Endometrial microvascular endothelial cells (primary cell): Measurements from ENCODE around the gene ABAT. TPM values are rescaled to one million over a fixed set of nuclear protein-coding genes. Genes with fewer than 3 reads are reported as not detected.

Experiments
- in situ Hi-C: cut with HindIII; loops from 2 replicates; pipeline ENCODE4 v1.10.0; 2017; ENCODE audit warnings: low sequenced_read_pairs, low pct_unique_long_range_greater_than_20kb; ENCODE audit errors: inconsistent ontology term
- total RNA-seq: library from RNA; depleted of rRNA; stranded (reverse); fragments of >200 nt; gene quantifications from one replicate; pipeline ENCODE4 v1.2.3, GENCODE V29; 2015; ENCODE audit errors: inconsistent ontology term

The ABAT gene
- total RNA-seq, 1 donor from 2014 or later = 0.56 TPM

- in situ Hi-C loops = no loop called here
Observed at GRCh38 chr16:8712589-8713361, 38.4 kb downstream of the ABAT start.

DNA sequence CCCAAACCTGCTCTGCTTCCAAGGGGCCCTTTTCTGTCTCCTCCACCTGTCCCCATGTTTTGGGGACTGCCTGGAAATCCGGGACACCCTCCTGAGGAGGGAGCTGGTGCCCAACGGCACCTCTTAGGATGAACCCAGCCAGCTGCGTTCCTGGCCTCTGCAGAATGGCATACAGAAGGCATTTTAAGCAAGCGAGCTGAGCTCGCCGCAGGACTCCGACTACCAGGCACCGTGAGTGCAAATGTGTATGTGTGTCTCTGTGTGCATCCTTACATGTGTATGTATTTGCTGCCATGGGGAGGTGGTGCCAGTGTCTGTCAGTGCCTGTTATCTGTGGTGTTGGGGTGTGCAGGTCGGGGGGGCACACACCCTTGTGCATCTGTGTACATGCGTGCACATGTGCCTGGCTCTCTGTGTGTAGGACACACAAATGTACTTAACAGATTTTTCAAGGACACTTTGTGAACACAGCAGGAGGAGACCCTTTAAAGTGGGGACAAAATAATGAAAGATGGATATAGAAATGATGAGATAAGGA lies 39.3 kb downstream of the ABAT start:
- in situ Hi-C loops = no loop called here

DNA sequence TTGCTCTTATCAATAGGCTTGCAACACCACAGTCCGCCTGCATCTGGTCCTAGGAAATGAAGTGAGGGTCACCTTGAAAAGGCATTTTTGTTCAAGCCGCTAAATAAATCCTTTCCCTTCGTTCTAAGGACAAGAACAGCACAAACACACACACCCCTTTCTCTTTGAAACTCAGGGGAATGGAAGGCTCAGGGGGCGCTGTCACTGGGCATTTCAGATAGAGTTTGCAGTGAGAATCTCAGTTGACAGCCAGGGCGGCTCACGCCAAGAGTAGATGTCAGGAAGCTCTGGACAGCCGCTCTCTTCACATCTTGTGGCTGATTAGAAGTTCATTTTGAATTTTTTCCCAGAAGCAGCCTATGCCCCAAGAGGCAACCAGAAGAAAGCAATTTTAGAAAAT lies 39.8 kb downstream of the ABAT start:
- in situ Hi-C loops = no loop called here

DNA sequence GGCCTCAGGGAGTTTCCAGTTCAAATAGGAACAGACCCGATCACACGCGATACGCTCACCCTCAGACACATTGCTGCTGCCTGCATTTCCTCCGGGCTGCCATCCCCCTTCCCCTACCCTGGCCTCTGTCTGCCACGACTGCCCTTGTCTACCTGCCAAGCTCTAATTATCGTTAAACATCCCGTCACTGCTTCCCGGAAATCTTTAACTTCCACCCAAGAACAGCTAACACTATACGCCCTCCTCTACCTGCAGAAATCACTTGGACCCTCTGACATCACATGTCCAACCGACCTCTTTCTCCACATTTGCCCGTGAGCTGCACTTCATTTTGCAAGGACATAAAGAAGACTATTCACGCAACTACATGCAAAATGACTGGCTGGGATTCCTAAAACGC lies 40.4 kb downstream of the ABAT start:
- in situ Hi-C loops = no loop called here

GRCh38 chr16:8716052-8716451 lies 41.6 kb downstream of the ABAT start:
- in situ Hi-C loops = no loop called here

DNA sequence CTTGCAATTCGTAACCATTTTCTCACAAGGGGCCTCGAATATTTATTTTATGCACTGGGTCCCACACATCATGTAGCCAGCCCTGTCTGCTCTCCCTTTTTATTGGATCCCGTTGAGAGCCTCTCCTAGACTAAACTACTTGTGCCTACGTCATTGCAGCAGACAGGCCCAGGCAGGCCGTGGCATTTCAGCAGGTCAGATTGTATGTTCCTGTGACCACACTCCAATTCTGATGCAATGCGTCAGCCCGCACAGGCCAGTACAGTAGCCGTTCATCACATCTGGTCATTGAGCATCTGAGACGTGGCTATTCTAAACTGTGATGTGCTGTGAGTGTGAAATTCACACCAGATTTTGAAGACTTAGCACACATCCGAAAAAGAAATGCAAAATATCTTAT lies 42.2 kb downstream of the ABAT start:
- in situ Hi-C loops = no loop called here

GRCh38 chr16:8717469-8717868 lies 43.1 kb downstream of the ABAT start:
- in situ Hi-C loops = no loop called here

- in situ Hi-C loops = no loop called here
Observed at GRCh38 chr16:8717892-8718415, 43.5 kb downstream of the ABAT start.

- in situ Hi-C loops = no loop called here
Observed at GRCh38 chr16:8718851-8719680, 44.6 kb downstream of the ABAT start.

- in situ Hi-C loops = no loop called here
Observed at GRCh38 chr16:8720080-8720966, 45.9 kb downstream of the ABAT start.

DNA sequence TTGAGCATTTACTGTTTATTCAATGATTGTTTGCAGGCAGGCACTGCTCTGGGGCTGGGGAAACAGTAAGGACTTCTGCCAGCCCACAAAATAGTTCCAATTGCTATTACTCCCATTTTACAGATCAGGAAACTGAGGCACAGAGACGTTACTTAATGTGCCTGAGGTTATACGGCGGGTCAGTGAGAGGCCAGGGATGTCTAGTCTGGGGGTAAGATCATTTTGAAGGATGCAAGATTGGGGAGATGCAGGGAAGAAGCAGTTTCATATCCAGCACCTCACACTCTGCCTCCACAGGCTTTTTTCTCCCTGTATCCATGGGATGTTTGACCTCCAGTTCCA lies 46.5 kb downstream of the ABAT start:
- in situ Hi-C loops = no loop called here

- in situ Hi-C loops = no loop called here
Observed at GRCh38 chr16:8721336-8722024, 47.1 kb downstream of the ABAT start.

DNA sequence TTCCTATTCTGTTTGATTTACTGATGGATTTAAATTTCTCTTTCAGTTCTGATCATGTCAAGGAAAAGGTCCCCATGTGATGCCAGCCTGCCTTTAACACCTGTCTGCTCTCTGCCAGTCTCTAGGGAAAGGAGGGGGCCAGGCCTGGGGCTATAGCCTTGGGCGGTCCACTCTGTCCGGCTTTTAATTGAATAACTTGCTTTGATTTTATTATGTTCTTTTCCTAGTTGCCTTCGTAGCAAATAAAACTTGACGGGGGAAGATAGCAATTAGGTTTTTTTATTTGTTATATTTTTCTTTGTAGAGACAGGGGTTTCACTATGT lies 47.6 kb downstream of the ABAT start:
- in situ Hi-C loops = no loop called here

GRCh38 chr16:8725513-8726178 lies 51.2 kb downstream of the ABAT start:
- in situ Hi-C loops = no loop called here

- in situ Hi-C loops = no loop called here
Observed at GRCh38 chr16:8727131-8727806, 52.9 kb downstream of the ABAT start.

- in situ Hi-C loops = no loop called here
Observed at GRCh38 chr16:8727857-8728618, 53.6 kb downstream of the ABAT start.

DNA sequence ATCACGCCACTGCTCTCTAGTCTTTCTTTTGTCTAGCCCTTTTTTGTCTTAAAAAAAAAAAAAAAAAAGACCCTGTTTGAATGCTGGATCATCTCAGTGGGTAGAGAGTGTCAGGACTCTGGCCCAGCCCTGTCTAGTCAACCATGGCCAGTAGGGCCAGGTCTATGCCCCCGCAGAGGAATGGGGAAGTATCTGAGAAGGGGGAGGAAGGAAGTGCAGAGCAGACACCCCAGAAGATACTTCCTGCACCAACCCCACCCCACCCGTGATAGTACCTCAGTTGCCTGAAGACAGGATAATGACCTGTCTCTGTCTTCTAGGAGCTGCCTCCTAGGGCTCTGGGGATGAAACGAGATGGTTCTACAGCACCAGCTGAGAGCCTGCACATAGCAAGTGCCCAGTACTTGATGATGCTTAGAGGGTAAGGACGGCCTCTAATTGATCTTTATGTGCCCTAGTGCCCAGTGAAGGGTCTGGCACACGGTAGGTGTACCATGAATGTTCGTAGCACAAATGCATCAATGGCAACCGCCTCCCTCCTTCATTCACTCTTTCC lies 55.4 kb downstream of the ABAT start:
- in situ Hi-C loops = no loop called here
